ENCODE data around the gene JPT2.
"Not testable (repeated sequence)": the region's sequence is repeated elsewhere in the genome, so short reads cannot be mapped to it uniquely, and the experiment has no call there.

Gene JPT2

GRCh38 chr16:1727651-1728624 is 49.9 kb downstream of the JPT2 start:
- WGBS, result 96% methylated on average over 37 of the region's 37 CpGs
- Histone ChIP-seq H3K27ac (ENCODE audit: low read depth, low read length) (no peak overlapping the region), H3K9me3 (ENCODE audit: insufficient read depth, low read depth, low read length) (no peaks in the 10 kb centered on the region), H3K9ac (ENCODE audit: low read depth, low read length) (no peak overlapping the region), H3K27me3 (ENCODE audit: insufficient read depth, low read length) (no peaks in the 10 kb centered on the region), H3K4me1 (ENCODE audit: insufficient read depth, low read length) (peaks cover 3% of the 10 kb centered on the region; the same call in 1 of the 2 replicates), H3K36me3 (ENCODE audit: insufficient read depth, low read length) (peaks cover 8% of the 10 kb centered on the region; the same call in 1 of the 2 replicates), H3K4me3 (ENCODE audit: low read length) (no peak overlapping the region)

GRCh38 chr16:1729026-1729425 is 50.9 kb downstream of the JPT2 start:
- WGBS, result 96% methylated on average over 18 of the region's 18 CpGs
- no peaks in the 10 kb centered on the region for H3K4me1 ChIP-seq (ENCODE audit: insufficient read depth, low read length)
- peaks cover 11% of the 10 kb centered on the region; the same call in 1 of the 2 replicates for H3K36me3 ChIP-seq (ENCODE audit: insufficient read depth, low read length)
- no peaks in the 10 kb centered on the region for H3K27me3 ChIP-seq (ENCODE audit: insufficient read depth, low read length)
- no peak overlapping the region for H3K4me3 ChIP-seq (ENCODE audit: low read length)
- H3K9me3 ChIP-seq (ENCODE audit: insufficient read depth, low read depth, low read length), result no peaks in the 10 kb centered on the region
- no peak overlapping the region for H3K27ac ChIP-seq (ENCODE audit: low read depth, low read length)
- no peak overlapping the region for H3K9ac ChIP-seq (ENCODE audit: low read depth, low read length)

DNA sequence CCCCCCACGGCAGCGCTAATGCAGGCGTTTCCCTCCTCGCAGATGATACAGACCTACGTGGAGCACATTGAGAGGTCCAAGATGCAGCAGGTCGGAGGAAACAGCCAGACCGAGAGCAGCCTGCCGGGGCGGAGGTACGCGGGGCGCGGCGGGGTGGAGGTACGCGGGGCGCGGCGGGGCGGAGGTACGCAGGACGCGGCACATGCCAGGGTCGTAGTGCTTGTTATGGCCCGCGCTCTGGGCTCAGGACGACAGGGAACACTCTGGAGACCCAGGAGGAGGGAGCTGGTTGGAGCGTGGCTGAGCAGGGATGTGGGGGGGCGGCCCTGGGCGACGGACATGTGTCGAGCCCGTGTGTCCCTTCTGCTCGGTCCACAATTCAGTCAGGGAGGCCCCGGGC is 51.4 kb downstream of the JPT2 start:
- H3K27me3 ChIP-seq (ENCODE audit: insufficient read depth, low read length), result no peaks in the 10 kb centered on the region
- H3K27ac ChIP-seq (ENCODE audit: low read depth, low read length), result no peak overlapping the region
- H3K4me3 ChIP-seq (ENCODE audit: low read length), result no peak overlapping the region
- H3K4me1 ChIP-seq (ENCODE audit: insufficient read depth, low read length), result no peaks in the 10 kb centered on the region
- H3K9me3 ChIP-seq (ENCODE audit: insufficient read depth, low read depth, low read length), result no peaks in the 10 kb centered on the region
- no peak overlapping the region for H3K9ac ChIP-seq (ENCODE audit: low read depth, low read length)
- WGBS, result 96% methylated on average over 35 of the region's 35 CpGs
- peaks cover 11% of the 10 kb centered on the region for H3K36me3 ChIP-seq (ENCODE audit: insufficient read depth, low read length)

- 98% methylated on average over 5 of the region's 7 CpGs for WGBS
- Histone ChIP-seq H3K36me3 (ENCODE audit: insufficient read depth, low read length) (peaks cover 13% of the 10 kb centered on the region; the same call in 1 of the 2 replicates), H3K9me3 (ENCODE audit: insufficient read depth, low read depth, low read length) (peaks cover 12% of the 10 kb centered on the region; the same call in 1 of the 2 replicates), H3K27ac (ENCODE audit: low read depth, low read length) (no peak overlapping the region), H3K9ac (ENCODE audit: low read depth, low read length) (no peak overlapping the region), H3K27me3 (ENCODE audit: insufficient read depth, low read length) (no peaks in the 10 kb centered on the region), H3K4me3 (ENCODE audit: low read length) (no peak overlapping the region), H3K4me1 (ENCODE audit: insufficient read depth, low read length) (no peaks in the 10 kb centered on the region)
Measured at GRCh38 chr16:1731073-1731472, 53.0 kb downstream of the JPT2 start.

DNA sequence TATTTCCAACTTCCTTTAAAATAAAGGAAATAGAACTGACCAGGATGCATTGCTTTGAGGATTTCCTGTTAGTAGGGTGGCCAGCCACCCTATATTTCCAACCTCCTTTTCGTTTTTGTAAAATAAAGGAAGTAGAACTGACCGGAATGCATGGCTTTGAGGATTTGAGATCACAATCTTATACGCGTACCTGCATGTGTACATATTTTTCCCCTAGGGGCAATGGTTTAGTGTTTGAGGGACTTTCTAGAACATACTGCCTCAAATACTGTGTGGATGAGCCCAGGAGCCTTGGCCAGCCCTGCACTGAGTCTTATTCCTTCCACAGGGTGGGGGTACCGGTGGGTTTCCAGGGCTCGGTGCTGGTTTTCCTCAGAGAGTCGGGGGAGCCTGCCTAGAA is 53.5 kb downstream of the JPT2 start:
- no peak overlapping the region for H3K4me3 ChIP-seq (ENCODE audit: low read length)
- H3K9ac ChIP-seq (ENCODE audit: low read depth, low read length), result no peak overlapping the region
- peaks cover 17% of the 10 kb centered on the region; the same call in 1 of the 2 replicates for H3K9me3 ChIP-seq (ENCODE audit: insufficient read depth, low read depth, low read length)
- no peak overlapping the region for H3K27ac ChIP-seq (ENCODE audit: low read depth, low read length)
- no peaks in the 10 kb centered on the region for H3K4me1 ChIP-seq (ENCODE audit: insufficient read depth, low read length)
- H3K27me3 ChIP-seq (ENCODE audit: insufficient read depth, low read length), result no peaks in the 10 kb centered on the region
- WGBS, result 83% methylated on average over 7 of the region's 7 CpGs
- peaks cover 13% of the 10 kb centered on the region; the same call in 1 of the 2 replicates for H3K36me3 ChIP-seq (ENCODE audit: insufficient read depth, low read length)

DNA sequence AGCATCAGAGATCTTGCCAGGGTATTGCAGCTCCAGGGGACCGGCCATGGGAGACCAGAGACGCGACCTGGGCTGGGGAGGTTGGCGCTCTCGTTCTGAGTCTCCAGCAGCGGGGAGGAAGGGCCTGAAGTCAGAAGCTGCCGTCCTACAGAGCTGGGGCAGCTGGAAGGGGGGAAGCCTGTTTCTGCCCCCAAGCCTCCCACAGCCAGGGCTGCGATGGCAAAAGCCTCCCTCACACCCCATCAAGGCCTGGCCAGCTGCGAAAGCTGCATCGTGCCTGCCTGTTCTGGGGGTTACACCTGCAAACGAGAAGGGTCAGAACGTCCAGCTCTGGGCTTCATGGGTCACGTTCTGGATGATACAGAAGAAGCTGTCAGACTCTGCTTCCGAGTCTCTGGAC is 54.0 kb downstream of the JPT2 start:
- 93% methylated on average over 14 of the region's 14 CpGs for WGBS
- Histone ChIP-seq H3K36me3 (ENCODE audit: insufficient read depth, low read length) (peaks cover 13% of the 10 kb centered on the region; the same call in 1 of the 2 replicates), H3K4me3 (ENCODE audit: low read length) (no peak overlapping the region), H3K27ac (ENCODE audit: low read depth, low read length) (no peak overlapping the region), H3K9me3 (ENCODE audit: insufficient read depth, low read depth, low read length) (peaks cover 21% of the 10 kb centered on the region; the same call in 1 of the 2 replicates), H3K4me1 (ENCODE audit: insufficient read depth, low read length) (no peaks in the 10 kb centered on the region), H3K27me3 (ENCODE audit: insufficient read depth, low read length) (no peaks in the 10 kb centered on the region), H3K9ac (ENCODE audit: low read depth, low read length) (no peak overlapping the region)

- not testable (repeated sequence) for H3K27me3 ChIP-seq (ENCODE audit: insufficient read depth, low read length); H3K4me1 ChIP-seq (ENCODE audit: insufficient read depth, low read length); H3K9ac ChIP-seq (ENCODE audit: low read depth, low read length); H3K27ac ChIP-seq (ENCODE audit: low read depth, low read length); H3K4me3 ChIP-seq (ENCODE audit: low read length)
- WGBS, result 96% methylated on average over 21 of the region's 21 CpGs
- H3K36me3 ChIP-seq (ENCODE audit: insufficient read depth, low read length), result peaks cover 13% of the 10 kb centered on the region; the same call in 1 of the 2 replicates
- peaks cover 26% of the 10 kb centered on the region; the same call in 1 of the 2 replicates for H3K9me3 ChIP-seq (ENCODE audit: insufficient read depth, low read depth, low read length)
Measured at GRCh38 chr16:1732551-1732987, 54.5 kb downstream of the JPT2 start.

DNA sequence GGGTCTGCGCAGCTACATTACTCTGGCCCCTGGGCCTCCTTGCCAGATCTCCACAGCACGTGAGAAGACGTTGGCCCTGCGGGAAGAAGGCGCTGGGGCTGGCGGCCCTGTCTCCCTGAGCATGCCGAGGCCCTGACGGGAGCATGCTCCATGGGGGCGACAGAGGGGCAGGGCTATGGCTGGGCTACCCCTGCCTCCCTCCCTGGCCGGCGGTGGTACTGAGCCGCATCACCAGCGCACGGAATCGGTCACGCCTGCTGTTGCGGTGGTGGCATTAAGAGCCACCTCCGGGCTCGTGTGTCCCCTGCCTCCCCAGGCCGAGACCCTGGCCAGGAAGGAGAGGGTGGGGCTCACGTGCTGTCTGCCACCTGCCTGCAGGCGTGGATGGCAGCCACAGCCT is 56.0 kb downstream of the JPT2 start:
- Histone ChIP-seq H3K9ac (ENCODE audit: low read depth, low read length) (no peak overlapping the region), H3K36me3 (ENCODE audit: insufficient read depth, low read length) (peaks cover 12% of the 10 kb centered on the region; the same call in 1 of the 2 replicates), H3K27me3 (ENCODE audit: insufficient read depth, low read length) (no peaks in the 10 kb centered on the region), H3K4me1 (ENCODE audit: insufficient read depth, low read length) (no peaks in the 10 kb centered on the region), H3K9me3 (ENCODE audit: insufficient read depth, low read depth, low read length) (peaks cover 42% of the 10 kb centered on the region), H3K4me3 (ENCODE audit: low read length) (no peak overlapping the region), H3K27ac (ENCODE audit: low read depth, low read length) (no peak overlapping the region)
- 96% methylated on average over 22 of the region's 22 CpGs for WGBS

DNA sequence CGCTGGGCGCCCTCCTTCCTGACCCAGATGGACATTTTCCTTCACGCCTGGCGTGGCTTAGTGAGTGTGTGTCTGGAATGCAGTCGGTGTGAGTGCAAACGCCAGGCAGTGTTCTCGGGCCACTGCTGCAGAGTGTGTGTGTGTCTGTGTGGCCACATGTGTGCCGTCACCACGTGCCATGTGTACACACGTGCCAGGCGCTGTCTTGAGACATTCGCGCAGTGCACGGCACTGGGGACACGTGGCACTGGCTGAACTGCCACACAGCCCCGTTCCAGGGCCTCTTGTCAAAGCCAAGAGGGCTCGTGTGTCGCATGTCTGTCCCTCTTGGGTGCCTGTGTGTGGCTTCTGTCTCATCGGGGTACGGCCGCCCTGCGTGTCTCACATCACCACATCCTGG is 56.7 kb downstream of the JPT2 start:
- Histone ChIP-seq H3K36me3 (ENCODE audit: insufficient read depth, low read length) (peaks cover 10% of the 10 kb centered on the region; the same call in 1 of the 2 replicates), H3K9ac (ENCODE audit: low read depth, low read length) (no peak overlapping the region), H3K4me1 (ENCODE audit: insufficient read depth, low read length) (no peaks in the 10 kb centered on the region), H3K27ac (ENCODE audit: low read depth, low read length) (no peak overlapping the region), H3K4me3 (ENCODE audit: low read length) (no peak overlapping the region), H3K9me3 (ENCODE audit: insufficient read depth, low read depth, low read length) (peaks cover 49% of the 10 kb centered on the region), H3K27me3 (ENCODE audit: insufficient read depth, low read length) (no peaks in the 10 kb centered on the region)
- WGBS, result 97% methylated on average over 22 of the region's 22 CpGs

GRCh38 chr16:1740234-1740633 is 62.2 kb downstream of the JPT2 start:
- Histone ChIP-seq H3K9ac (ENCODE audit: low read depth, low read length) (no peak overlapping the region), H3K36me3 (ENCODE audit: insufficient read depth, low read length) (peaks cover 15% of the 10 kb centered on the region; the same call in 1 of the 2 replicates), H3K4me1 (ENCODE audit: insufficient read depth, low read length) (no peaks in the 10 kb centered on the region), H3K4me3 (ENCODE audit: low read length) (no peak overlapping the region), H3K9me3 (ENCODE audit: insufficient read depth, low read depth, low read length) (peaks cover 45% of the 10 kb centered on the region), H3K27ac (ENCODE audit: low read depth, low read length) (no peak overlapping the region), H3K27me3 (ENCODE audit: insufficient read depth, low read length) (no peaks in the 10 kb centered on the region)
- WGBS, result 97% methylated on average over 33 of the region's 33 CpGs

DNA sequence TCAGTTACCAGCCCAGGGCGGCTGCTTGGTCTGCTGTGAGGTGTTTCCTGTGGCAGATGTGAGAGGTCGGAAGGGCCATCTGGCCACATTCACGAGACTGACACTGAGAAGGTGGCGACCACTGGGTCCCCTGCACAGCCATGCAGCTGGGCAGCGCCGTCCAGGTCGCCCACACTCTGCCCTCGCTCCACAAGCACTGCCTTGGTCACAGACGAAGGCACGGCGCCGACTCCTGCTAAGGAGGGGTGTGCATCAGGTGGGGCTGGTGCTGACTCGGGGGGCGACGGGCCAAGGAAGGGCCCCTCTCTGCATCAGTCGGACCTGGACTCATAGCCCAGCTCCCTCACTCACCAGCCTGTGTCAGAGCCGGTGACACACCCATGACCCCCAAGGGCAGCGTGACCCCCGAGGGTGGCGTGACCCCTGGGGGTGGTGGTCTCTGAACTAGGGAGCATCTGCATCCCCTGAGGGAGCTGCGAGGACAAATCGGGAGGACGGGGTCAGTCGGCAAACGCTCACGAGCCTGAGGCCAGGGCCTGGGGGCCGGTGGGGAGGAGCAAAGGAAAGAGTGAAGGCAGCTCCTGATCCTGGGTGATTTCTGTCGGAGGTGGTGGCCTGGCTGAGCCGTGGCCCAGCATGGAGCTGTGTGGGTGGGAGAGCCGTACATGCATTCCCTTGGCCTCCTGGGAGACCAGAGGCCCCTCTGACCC is 62.9 kb downstream of the JPT2 start:
- H3K4me1 ChIP-seq (ENCODE audit: insufficient read depth, low read length), result no peaks in the 10 kb centered on the region; the same call in 1 of the 2 replicates
- no peak overlapping the region for H3K27ac ChIP-seq (ENCODE audit: low read depth, low read length)
- H3K4me3 ChIP-seq (ENCODE audit: low read length), result no peak overlapping the region
- H3K36me3 ChIP-seq (ENCODE audit: insufficient read depth, low read length), result peaks cover 15% of the 10 kb centered on the region; the same call in 1 of the 2 replicates
- H3K9me3 ChIP-seq (ENCODE audit: insufficient read depth, low read depth, low read length), result peaks cover 38% of the 10 kb centered on the region
- H3K27me3 ChIP-seq (ENCODE audit: insufficient read depth, low read length), result no peaks in the 10 kb centered on the region
- 96% methylated on average over 30 of the region's 30 CpGs for WGBS
- H3K9ac ChIP-seq (ENCODE audit: low read depth, low read length), result no peak overlapping the region

All from HUES64 (cell line).